GM12878 (cell line): ENCODE data around the gene TMEM132D. TPM values are rescaled to one million over a fixed set of nuclear protein-coding genes. Genes with fewer than 3 reads are reported as not detected.

Experiments used
- ATAC-seq: fragments of 200-7000 bp; cut with Tn5 transposase; 3 replicates; pipeline ENCODE4 v1.9.1; 2020; ENCODE audit warnings: mild to moderate bottlenecking, moderate library complexity
- BruUV-seq: library from RNA; stranded (reverse); fragments of 400-500 nt; replicated peaks from 2 replicates; lab custom pipeline; 2021; lab: Mats Ljungman, UMichigan
- CTCF ChIA-PET: fragments of 300-600 bp; sonication (Branson Sonifier 250); formaldehyde crosslinking; extraction: SDS; loops from one replicate; lab custom pipeline; 2021; ENCODE audit warnings: inconsistent platforms; lab: Yijun Ruan, JAX
- POLR2A ChIA-PET: fragments of 350-600 bp; formaldehyde crosslinking; extraction: SDS; loops from one replicate; lab custom pipeline; 2021; ENCODE audit warnings: inconsistent platforms; lab: Charles Lee
- RAD21 ChIA-PET: fragments of 300-600 bp; sonication (Branson Sonifier 250); formaldehyde crosslinking; loops from one replicate; lab custom pipeline; 2023; ENCODE audit warnings: antibody characterized with exemption; ENCODE audit not compliant: unreplicated experiment; lab: Charles Lee
- SMC1A ChIA-PET: fragments of 300-600 bp; sonication (Branson Sonifier 250); formaldehyde crosslinking; loops from one replicate; lab custom pipeline; 2023; ENCODE audit not compliant: unreplicated experiment, uncharacterized antibody; lab: Charles Lee
- DNase-seq: peaks from one replicate; pipeline ENCODE4 v3.0.0-alpha.2; 2011; ENCODE audit warnings: low read depth, low spot score
- FAIRE-seq: peaks from 3 replicates; lab custom pipeline; 2011; peaks lifted over from hg19 to GRCh38; lab: Jason Lieb, UNC
- H2AFZ ChIP-seq: 2 replicates; pipeline ENCODE4 v1.6.0; 2011; ENCODE audit warnings: low read depth, low read length, control low read depth; ENCODE audit not compliant: control insufficient read depth
- H3K27ac ChIP-seq: 2 replicates; pipeline ENCODE4 v1.5.1; 2011; ENCODE audit warnings: control low read depth; ENCODE audit not compliant: control insufficient read depth, insufficient read depth
- H3K27me3 ChIP-seq, 2 experiments: replicated peaks in 1 of 2; 2 replicates each; pipeline versions ENCODE4 v1.6.0 to v1.6.1; 2011; ENCODE audit warnings: low read length in 1 of 2; ENCODE audit not compliant: control insufficient read depth in 2 of 2, insufficient read depth in 2 of 2
- H3K36me3 ChIP-seq, 2 experiments: 2 replicates each; pipeline ENCODE4 v1.5.1; 2011; ENCODE audit warnings: low read length in 1 of 2; ENCODE audit not compliant: control insufficient read depth in 2 of 2, insufficient read depth in 2 of 2
- H3K4me1 ChIP-seq: 2 replicates; pipeline ENCODE4 v1.6.1; 2011; ENCODE audit warnings: mild to moderate bottlenecking, low read length, moderate library complexity, mixed read lengths; ENCODE audit not compliant: control insufficient read depth, insufficient read depth
- H3K4me2 ChIP-seq: 2 replicates; pipeline ENCODE4 v1.6.0; 2011; ENCODE audit warnings: control low read depth; ENCODE audit not compliant: control insufficient read depth, insufficient read depth
- H3K4me3 ChIP-seq: fragments of 200-600 bp; sonication (generic); 2 replicates; pipeline ENCODE4 v1.5.1; 2016
- H3K79me2 ChIP-seq: 2 replicates; pipeline ENCODE4 v1.6.0; 2011; ENCODE audit warnings: low read length; ENCODE audit not compliant: control insufficient read depth, insufficient read depth
- H3K9ac ChIP-seq: 2 replicates; pipeline ENCODE4 v1.8.0; 2011; ENCODE audit warnings: low read length, control low read depth, mixed read lengths; ENCODE audit not compliant: control insufficient read depth, insufficient read depth
- H3K9me3 ChIP-seq: replicated peaks from 3 replicates; pipeline ENCODE4 v1.5.1; 2011; ENCODE audit warnings: mild to moderate bottlenecking, low read length; ENCODE audit not compliant: control insufficient read depth, insufficient read depth
- H4K20me1 ChIP-seq: 2 replicates; pipeline ENCODE4 v1.6.0; 2011; ENCODE audit not compliant: control insufficient read depth, insufficient read depth
- BACH1 ChIP-seq: fragments of 450-650 bp; IDR thresholded peaks from 2 replicates; pipeline ENCODE4 v1.6.1; 2017; ENCODE audit warnings: mild to moderate bottlenecking, borderline replicate concordance
- CBX3 ChIP-seq: fragments of 200-600 bp; sonication (generic); IDR thresholded peaks from 2 replicates; pipeline ENCODE4 v1.6.1; 2016; ENCODE audit warnings: low read depth, borderline replicate concordance
- CBX5 ChIP-seq: sonication (generic); IDR thresholded peaks from 2 replicates; pipeline ENCODE4 v1.6.1; 2016; ENCODE audit warnings: low read depth, moderate library complexity, mild to moderate bottlenecking, inconsistent platforms
- CREB1 ChIP-seq: IDR thresholded peaks from 2 replicates; pipeline ENCODE4 v1.6.1; 2012; ENCODE audit warnings: low read depth, mild to moderate bottlenecking, inconsistent platforms
- DPF2 ChIP-seq: fragments of 450-650 bp; IDR thresholded peaks from 2 replicates; pipeline ENCODE4 v1.6.1; 2017; ENCODE audit warnings: mild to moderate bottlenecking
- ETV6 ChIP-seq, 2 experiments: fragments of 450-650 bp in 1 of 2; IDR thresholded peaks in 1 of 2; conservative IDR thresholded peaks in 1 of 2; 2 replicates each; pipeline ENCODE4 v1.6.1; 2014; ENCODE audit warnings: antibody characterized with exemption in 1 of 2, borderline replicate concordance in 1 of 2, low read depth in 1 of 2, mild to moderate bottlenecking in 1 of 2, moderate library complexity in 1 of 2
- FOXK2 ChIP-seq: fragments of 450-650 bp; IDR thresholded peaks from 2 replicates; pipeline ENCODE4 v1.6.1; 2017; ENCODE audit warnings: mild to moderate bottlenecking, moderate library complexity
- NFYA ChIP-seq: IDR thresholded peaks from 2 replicates; pipeline ENCODE4 v1.6.1; 2011; ENCODE audit warnings: low read depth, mild to moderate bottlenecking, low read length, improper control_type of control experiment, borderline replicate concordance
- NR2F1 ChIP-seq: fragments of 450-650 bp; conservative IDR thresholded peaks from 2 replicates; pipeline ENCODE4 v1.6.1; 2017; ENCODE audit warnings: mild to moderate bottlenecking
- PAX8 ChIP-seq: fragments of 450-650 bp; IDR thresholded peaks from 2 replicates; pipeline ENCODE4 v1.6.1; 2017; ENCODE audit warnings: mild to moderate bottlenecking, moderate library complexity
- RELA ChIP-seq: fragments of 450-650 bp; IDR thresholded peaks from 2 replicates; pipeline ENCODE4 v1.8.0; 2014; ENCODE audit warnings: borderline replicate concordance; ENCODE audit not compliant: partially characterized antibody
- SIX5 ChIP-seq: IDR thresholded peaks from 2 replicates; pipeline ENCODE4 v1.6.1; 2011; ENCODE audit warnings: mild to moderate bottlenecking, low read depth, low read length, moderate library complexity; ENCODE audit not compliant: severe bottlenecking
- SMAD5 ChIP-seq: IDR thresholded peaks from 2 replicates; pipeline ENCODE4 v1.6.1; 2016; ENCODE audit warnings: antibody characterized with exemption, low read depth
- TAF1 ChIP-seq: IDR thresholded peaks from 2 replicates; pipeline ENCODE4 v1.6.1; 2011; ENCODE audit warnings: mild to moderate bottlenecking, low read depth, low read length, borderline replicate concordance
- TARDBP ChIP-seq: IDR thresholded peaks from 2 replicates; pipeline ENCODE4 v1.6.1; 2016; ENCODE audit warnings: borderline replicate concordance
- WGBS: methylation state at CpG from one replicate; pipeline ENCODE4 v1.1.6; 2016; ENCODE audit warnings: low lambda C conversion rate; ENCODE audit not compliant: insufficient replicate concordance, insufficient coverage; ENCODE audit errors: missing lambda C conversion rate; 5-methylcytosine and 5-hydroxymethylcytosine counted together
- in situ Hi-C: fragments of 300-500 bp; cut with MboI; formaldehyde crosslinking; loops from 9 replicates; pipeline ENCODE4 v1.14.3; 2018; ENCODE audit warnings: mixed read lengths
- intact Hi-C: fragments of 100-400 bp; cut with micrococcal nuclease; formaldehyde crosslinking; loops from one replicate; pipeline ENCODE4 v1.14.2; 2022; ENCODE audit not compliant: unreplicated experiment
- polyA plus RNA-seq, 11 experiments: library from polyadenylated mRNA; depleted of rRNA in 4 of 11; unstranded in 6 of 11; stranded (reverse) in 5 of 11; fragments of >200 nt; fragmentation: Nextera tagmentation in 4 of 11; fragmentation: Illumina TruSeq in 1 of 11; extraction: Ambion mirVana in 4 of 11; extraction: Trizol in 1 of 11; gene quantifications; 1 replicate in 1 of 11; 2 replicates in 10 of 11; pipeline versions ENCODE4 v1.2.1 to v1.2.3, GENCODE V29; 2011 to 2016; ENCODE audit warnings: inconsistent platforms in 2 of 11, missing spikeins in 2 of 11, low read depth in 1 of 11
- total RNA-seq, 4 experiments: library from RNA; depleted of rRNA in 3 of 4; stranded (reverse); fragments of >200 nt in 3 of 4; fragmentation: Illumina TruSeq in 1 of 4; extraction: Trizol in 1 of 4; gene quantifications; 2 replicates each; pipeline versions ENCODE4 v1.2.1 to v1.2.3, GENCODE V29; 2013 to 2021
- TF ChIP-seq, protein P1 (sequence below): fragments of 450-650 bp; IDR thresholded peaks from 2 replicates; pipeline ENCODE4 v1.6.1; 2016; ENCODE audit warnings: mild to moderate bottlenecking
- TF ChIP-seq, protein P2 (sequence below): fragments of 450-650 bp; IDR thresholded peaks from 2 replicates; pipeline ENCODE4 v1.6.1; 2014; ENCODE audit warnings: mild to moderate bottlenecking

TMEM132D gene
- total and polyA plus RNA-seq, 10 of the 15 experiments (the other 5 are each of a cell fraction or from before 2014, with no cell fraction given) = under 0.01 to 0.12 (median 0.02) TPM; not detected in 3

DNA sequence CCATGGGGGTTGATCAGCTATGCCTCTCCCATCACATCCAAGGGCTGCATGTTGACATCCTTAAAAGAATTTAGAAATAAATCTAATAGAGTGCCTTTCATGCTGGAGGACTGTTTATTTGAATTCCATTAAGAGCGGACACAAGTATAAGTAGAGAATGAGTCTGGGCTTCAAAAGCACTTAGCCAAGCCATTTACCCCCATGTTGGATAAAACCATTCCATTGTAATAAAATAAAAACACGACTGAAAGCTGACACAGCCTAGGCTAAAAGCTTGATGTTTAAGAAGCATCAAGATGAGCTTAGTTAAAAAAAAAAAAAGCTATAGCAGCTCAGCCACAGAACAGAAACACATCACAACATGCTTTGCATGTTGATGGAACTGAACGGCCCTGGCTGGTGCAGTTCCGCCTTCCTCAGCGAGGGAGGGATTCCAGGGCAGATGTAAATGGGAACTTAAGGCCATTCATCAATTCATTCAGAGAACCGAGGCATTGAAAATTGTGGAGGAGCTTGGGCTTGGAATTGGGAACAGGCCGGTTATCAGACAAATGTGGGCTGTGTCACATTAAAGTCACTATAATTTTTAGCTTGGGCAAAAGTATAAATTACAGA is 41.2 kb downstream of the TMEM132D start:
- H3K27me3 ChIP-seq = no peaks in the 10 kb centered on the region
- 32% methylated on average over 7 of the region's 7 CpGs for WGBS
- no peak overlapping the region for H2AFZ ChIP-seq
- no peaks in the 10 kb centered on the region for H3K36me3 ChIP-seq
- H3K4me2 ChIP-seq = no peak overlapping the region
- H4K20me1 ChIP-seq = no peaks in the 10 kb centered on the region
- CTCF ChIA-PET = no interaction called here
- BruUV-seq = no TSS peak
- no peak overlapping the region for H3K27ac ChIP-seq
- H3K4me1 ChIP-seq = no peaks in the 10 kb centered on the region
- TF ChIP-seq, protein P1, sequence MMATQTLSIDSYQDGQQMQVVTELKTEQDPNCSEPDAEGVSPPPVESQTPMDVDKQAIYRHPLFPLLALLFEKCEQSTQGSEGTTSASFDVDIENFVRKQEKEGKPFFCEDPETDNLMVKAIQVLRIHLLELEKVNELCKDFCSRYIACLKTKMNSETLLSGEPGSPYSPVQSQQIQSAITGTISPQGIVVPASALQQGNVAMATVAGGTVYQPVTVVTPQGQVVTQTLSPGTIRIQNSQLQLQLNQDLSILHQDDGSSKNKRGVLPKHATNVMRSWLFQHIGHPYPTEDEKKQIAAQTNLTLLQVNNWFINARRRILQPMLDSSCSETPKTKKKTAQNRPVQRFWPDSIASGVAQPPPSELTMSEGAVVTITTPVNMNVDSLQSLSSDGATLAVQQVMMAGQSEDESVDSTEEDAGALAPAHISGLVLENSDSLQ = no peak
- TF ChIP-seq SIX5 (no peak), NR2F1 (no peak), FOXK2 (no peak), CBX5 (no peak), CBX3 (no peak)
- TF ChIP-seq, all 136 proteins: peak for 0
- no peak for DNase-seq
- no peak overlapping the region for H3K9ac ChIP-seq
- in situ Hi-C loops = no loop called here
- no peak overlapping the region for H3K4me3 ChIP-seq
- RAD21 ChIA-PET = no interaction called here
- no peak for FAIRE-seq
- intact Hi-C loops = no loop called here
- H3K9me3 ChIP-seq = no peaks in the 10 kb centered on the region
- SMC1A ChIA-PET = no interaction called here
- ATAC-seq = no peak
- POLR2A ChIA-PET = no interaction called here
- H3K79me2 ChIP-seq = no peaks in the 10 kb centered on the region

DNA sequence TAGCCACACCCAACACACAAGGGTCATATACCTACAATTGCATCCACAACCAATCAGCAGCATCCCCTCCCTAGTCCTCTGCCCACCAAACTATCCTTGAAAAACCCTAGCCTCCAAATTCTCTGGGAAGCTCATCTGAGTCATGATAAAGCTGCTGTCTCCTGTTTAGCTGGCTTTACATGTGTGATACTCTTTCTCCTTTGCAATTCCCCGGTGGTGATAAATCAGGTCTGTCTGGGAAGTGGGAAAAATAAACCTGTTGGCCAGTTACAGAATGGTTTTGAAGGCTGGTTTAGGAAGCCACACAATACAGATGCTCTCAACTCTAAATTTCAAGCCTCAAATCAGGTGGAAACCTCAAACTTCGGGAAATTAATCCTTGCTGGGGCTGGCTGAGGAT is 41.9 kb downstream of the TMEM132D start:
- in situ Hi-C loops (no loop called here), intact Hi-C loops (no loop called here)
- POLR2A ChIA-PET = no interaction called here
- FAIRE-seq (no peak), ATAC-seq (no peak), DNase-seq (no peak)
- Histone ChIP-seq H3K36me3 (no peaks in the 10 kb centered on the region), H3K9ac (no peak overlapping the region), H3K79me2 (no peaks in the 10 kb centered on the region), H3K4me2 (no peak overlapping the region), H3K27ac (no peak overlapping the region), H3K4me1 (no peaks in the 10 kb centered on the region), H4K20me1 (no peaks in the 10 kb centered on the region), H3K27me3 (no peaks in the 10 kb centered on the region), H3K9me3 (no peaks in the 10 kb centered on the region), H3K4me3 (no peak overlapping the region), H2AFZ (no peak overlapping the region)
- BruUV-seq = no TSS peak
- RAD21 ChIA-PET = no interaction called here
- TF ChIP-seq NFYA (no peak), DPF2 (no peak), PAX8 (no peak), ETV6 (conservative IDR thresholded peaks at IDR 0.05 in 1 of 2, IDR thresholded peaks at IDR 0.05 in 1 of 2; ENCODE audit: borderline replicate concordance in 1 of 2, low read depth in 1 of 2) (no peak), CREB1 (no peak), SMAD5 (no peak), BACH1 (no peak), TARDBP (no peak), SIX5 (no peak), RELA (no peak), TAF1 (no peak)
- TF ChIP-seq, protein P2, sequence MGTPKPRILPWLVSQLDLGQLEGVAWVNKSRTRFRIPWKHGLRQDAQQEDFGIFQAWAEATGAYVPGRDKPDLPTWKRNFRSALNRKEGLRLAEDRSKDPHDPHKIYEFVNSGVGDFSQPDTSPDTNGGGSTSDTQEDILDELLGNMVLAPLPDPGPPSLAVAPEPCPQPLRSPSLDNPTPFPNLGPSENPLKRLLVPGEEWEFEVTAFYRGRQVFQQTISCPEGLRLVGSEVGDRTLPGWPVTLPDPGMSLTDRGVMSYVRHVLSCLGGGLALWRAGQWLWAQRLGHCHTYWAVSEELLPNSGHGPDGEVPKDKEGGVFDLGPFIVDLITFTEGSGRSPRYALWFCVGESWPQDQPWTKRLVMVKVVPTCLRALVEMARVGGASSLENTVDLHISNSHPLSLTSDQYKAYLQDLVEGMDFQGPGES = no peak
- WGBS = 17% methylated on average over 2 of the region's 2 CpGs
- CTCF ChIA-PET = no interaction called here
- SMC1A ChIA-PET = no interaction called here
